Mesendoderm (in vitro differentiated cells): ENCODE measurements around the gene BLACAT1.

Source experiments
- DNase-seq: peaks from one replicate; pipeline ENCODE4 v3.0.0; 2013
- H2AK5ac ChIP-seq: 2 replicates; pipeline ENCODE4 v1.6.1; 2013; ENCODE audit warnings: low read length, inconsistent platforms
- H2BK120ac ChIP-seq: 2 replicates; pipeline ENCODE4 v1.6.1; 2013; ENCODE audit warnings: low read depth, mild to moderate bottlenecking, low read length, moderate library complexity, mixed read lengths
- H2BK15ac ChIP-seq: replicated peaks from 2 replicates; pipeline ENCODE4 v1.6.1; 2013; ENCODE audit warnings: low read depth, mild to moderate bottlenecking, moderate library complexity
- H2BK5ac ChIP-seq: 2 replicates; pipeline ENCODE4 v1.6.1; 2013; ENCODE audit warnings: low read length, inconsistent platforms
- H3K18ac ChIP-seq: 2 replicates; pipeline ENCODE4 v1.6.1; 2013; ENCODE audit warnings: mild to moderate bottlenecking, low read length, mixed read lengths
- H3K23ac ChIP-seq: one replicate; pipeline ENCODE4 v1.6.1; 2013; ENCODE audit warnings: low read length
- H3K27ac ChIP-seq: 2 replicates; pipeline ENCODE4 v1.5.1; 2013; ENCODE audit warnings: low read depth, mild to moderate bottlenecking, inconsistent platforms, low read length, moderate library complexity
- H3K27me3 ChIP-seq: 2 replicates; pipeline ENCODE4 v1.6.1; 2013; ENCODE audit warnings: low read length, control low read depth, mild to moderate bottlenecking, inconsistent platforms; ENCODE audit not compliant: insufficient read depth, poor library complexity
- H3K36me3 ChIP-seq: 2 replicates; pipeline ENCODE4 v1.6.1; 2013; ENCODE audit warnings: low read length, inconsistent platforms; ENCODE audit not compliant: control insufficient read depth, insufficient read depth
- H3K4ac ChIP-seq: one replicate; pipeline ENCODE4 v1.6.1; 2013; ENCODE audit warnings: low read depth, mild to moderate bottlenecking, low read length, moderate library complexity
- H3K4me1 ChIP-seq: 2 replicates; pipeline ENCODE4 v1.6.1; 2013; ENCODE audit warnings: low read depth, low read length, inconsistent platforms; ENCODE audit not compliant: control insufficient read depth
- H3K4me2 ChIP-seq: 2 replicates; pipeline ENCODE4 v1.6.1; 2013; ENCODE audit warnings: low read length
- H3K4me3 ChIP-seq: 2 replicates; pipeline ENCODE4 v1.5.1; 2013; ENCODE audit warnings: mild to moderate bottlenecking, low read length
- H3K56ac ChIP-seq: one replicate; pipeline ENCODE4 v1.6.1; 2013; ENCODE audit warnings: low read length
- H3K79me1 ChIP-seq: 2 replicates; pipeline ENCODE4 v1.6.1; 2013; ENCODE audit warnings: low read length, inconsistent platforms
- H3K79me2 ChIP-seq: 2 replicates; pipeline ENCODE4 v1.6.1; 2013; ENCODE audit warnings: mild to moderate bottlenecking, low read length; ENCODE audit not compliant: control insufficient read depth, insufficient read depth
- H3K9ac ChIP-seq: 2 replicates; pipeline ENCODE4 v1.6.1; 2013; ENCODE audit warnings: low read length, inconsistent platforms
- H4K5ac ChIP-seq: one replicate; pipeline ENCODE4 v1.6.1; 2013; ENCODE audit warnings: low read length
- H4K8ac ChIP-seq: one replicate; pipeline ENCODE4 v1.6.1; 2013; ENCODE audit warnings: low read depth, mild to moderate bottlenecking, control low read depth, low read length, moderate library complexity
- WGBS: extraction: QIAGEN DNeasy Blood & Tissue Kit; methylation state at CpG from one replicate; pipeline ENCODE4 v1.1.7; 2013; ENCODE audit warnings: low lambda C conversion rate, missing lambda C conversion rate; ENCODE audit not compliant: insufficient coverage; ENCODE audit errors: extremely low coverage; 5-methylcytosine and 5-hydroxymethylcytosine counted together

The BLACAT1 gene

DNA sequence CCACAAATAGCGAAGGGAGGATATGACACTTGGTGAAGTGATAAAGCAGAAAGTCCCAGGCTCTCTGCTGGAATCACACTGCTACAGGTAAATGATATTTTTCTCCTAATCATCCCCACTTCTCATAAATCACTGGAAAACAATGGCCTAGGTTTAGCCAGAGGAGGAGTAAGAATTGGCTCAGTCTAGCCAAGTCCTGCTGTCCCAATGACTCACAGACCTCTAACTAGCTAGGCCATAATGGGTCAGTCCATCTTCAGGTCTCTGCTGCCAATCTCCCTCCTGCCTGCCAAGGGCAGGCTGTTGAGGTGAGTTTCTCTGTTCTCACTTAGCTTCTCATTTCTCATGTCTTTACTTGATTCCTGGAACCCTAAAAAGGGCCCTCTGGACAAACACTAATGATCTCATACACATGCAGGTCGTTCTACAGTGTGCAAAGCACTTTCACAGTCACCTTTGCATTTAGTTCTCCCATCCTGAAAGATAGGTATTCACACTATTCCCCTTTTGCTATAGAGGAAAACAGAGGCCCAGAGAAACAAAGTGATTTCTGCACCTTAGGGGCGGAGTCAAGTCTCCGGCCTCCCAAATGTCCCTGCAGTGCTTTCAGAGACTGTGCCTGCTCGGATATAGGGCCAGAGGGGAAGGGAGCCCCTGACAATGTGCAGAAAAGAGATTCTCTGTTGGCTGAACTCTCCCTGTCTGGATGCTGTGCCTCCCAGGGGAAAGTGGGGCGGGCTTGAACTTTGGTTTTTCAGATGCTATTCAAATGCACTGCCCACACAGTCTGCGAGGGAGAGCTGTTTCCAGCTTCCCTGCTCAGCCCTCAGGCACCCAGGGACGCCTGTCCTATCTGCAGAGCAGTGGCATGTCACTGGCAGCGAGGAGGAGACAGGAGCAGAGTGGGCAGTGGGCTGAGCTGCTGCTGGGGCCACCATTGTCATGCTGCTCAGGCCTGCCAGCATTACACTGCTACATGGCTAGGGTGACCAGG, 44.7 kb upstream of the BLACAT1 start:
- no peaks in the 10 kb centered on the region for H3K27me3 ChIP-seq
- WGBS = no CpG with 5 or more reads among the region's 9 CpGs

DNA sequence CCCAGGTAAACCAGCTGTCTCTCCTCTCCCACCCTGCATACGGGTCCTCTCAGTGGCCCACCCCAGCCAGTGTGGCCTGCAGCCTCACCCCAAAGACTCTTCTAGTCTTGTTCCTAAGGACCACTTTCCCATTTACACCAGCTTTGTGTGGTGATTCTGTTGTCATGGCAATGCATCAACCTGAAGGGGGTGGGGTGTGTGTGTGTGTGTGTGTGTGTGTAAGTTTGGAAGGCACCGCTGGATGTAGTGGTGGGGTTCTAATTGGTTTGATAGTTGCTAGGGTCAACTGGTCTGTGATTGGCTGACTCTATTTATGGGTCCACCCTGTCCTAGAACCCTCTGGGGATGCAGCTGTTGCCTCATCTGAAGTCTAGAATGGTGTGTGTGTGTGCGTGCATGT, 43.9 kb upstream of the BLACAT1 start:
- H3K27ac ChIP-seq = no peak overlapping the region
- H3K4me2 ChIP-seq = no peak overlapping the region
- no peak overlapping the region for H4K8ac ChIP-seq
- no peak overlapping the region for H2BK120ac ChIP-seq
- no peak overlapping the region for H3K18ac ChIP-seq
- H3K4me1 ChIP-seq = peaks cover 14% of the 10 kb centered on the region
- no peaks in the 10 kb centered on the region for H3K79me1 ChIP-seq
- H4K5ac ChIP-seq = no peak overlapping the region
- H3K27me3 ChIP-seq = no peaks in the 10 kb centered on the region
- no peak overlapping the region for H2BK15ac ChIP-seq
- H3K79me2 ChIP-seq = no peaks in the 10 kb centered on the region
- no CpG with 5 or more reads among the region's 3 CpGs for WGBS
- H3K36me3 ChIP-seq = no peaks in the 10 kb centered on the region
- H3K23ac ChIP-seq = no peak overlapping the region
- no peak overlapping the region for H3K9ac ChIP-seq
- H3K4me3 ChIP-seq = no peak overlapping the region
- no peak overlapping the region for H2AK5ac ChIP-seq
- no peak overlapping the region for H3K56ac ChIP-seq
- DNase-seq = no peak
- H3K4ac ChIP-seq = no peak overlapping the region
- no peak overlapping the region for H2BK5ac ChIP-seq

More for the DNA sequence above, 44.7 kb upstream of the BLACAT1 start:
- no peak overlapping the region for H2BK5ac ChIP-seq
- H3K79me2 ChIP-seq = peaks cover under 1% of the 10 kb centered on the region
- H4K8ac ChIP-seq = no peak overlapping the region
- no peak overlapping the region for H3K18ac ChIP-seq
- H3K23ac ChIP-seq = no peak overlapping the region
- no peak overlapping the region for H4K5ac ChIP-seq
- H3K27ac ChIP-seq = no peak overlapping the region
- no peaks in the 10 kb centered on the region for H3K79me1 ChIP-seq
- DNase-seq = no peak
- no peak overlapping the region for H2AK5ac ChIP-seq
- peak overlapping the region; percentile 58 for H3K56ac ChIP-seq
- no peaks in the 10 kb centered on the region for H3K36me3 ChIP-seq
- H3K4me1 ChIP-seq = peaks cover 11% of the 10 kb centered on the region
- H2BK120ac ChIP-seq = no peak overlapping the region
- H3K4me3 ChIP-seq = no peak overlapping the region
- H2BK15ac ChIP-seq = no peak overlapping the region
- no peak overlapping the region for H3K4ac ChIP-seq
- no peak overlapping the region for H3K4me2 ChIP-seq
- H3K9ac ChIP-seq = no peak overlapping the region

DNA sequence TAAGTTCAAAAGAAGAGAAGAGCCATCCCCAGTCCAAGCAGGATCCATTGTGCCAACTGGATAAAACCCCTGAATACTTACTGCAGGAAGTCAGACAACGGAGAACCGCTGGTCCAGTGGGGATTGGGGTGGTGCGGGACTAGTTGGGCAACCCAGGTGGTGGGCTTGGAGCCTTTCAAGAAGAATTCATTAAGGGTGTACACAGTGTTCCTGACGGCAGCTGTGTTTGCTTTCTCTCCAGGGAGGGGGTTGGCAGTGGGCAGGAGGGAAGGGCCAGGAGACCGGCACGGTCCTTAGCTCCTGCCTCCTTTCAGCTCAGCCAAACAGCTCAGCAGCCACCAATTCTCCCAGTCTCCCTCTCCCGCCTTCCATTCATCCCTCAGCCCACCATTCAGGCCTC, 41.5 kb upstream of the BLACAT1 start:
- WGBS = no CpG with 5 or more reads among the region's 7 CpGs
- Histone ChIP-seq H3K4me1 (peaks cover 8% of the 10 kb centered on the region), H3K18ac (no peak overlapping the region), H4K5ac (no peak overlapping the region), H3K36me3 (no peaks in the 10 kb centered on the region), H3K27ac (no peak overlapping the region), H3K9ac (no peak overlapping the region), H3K27me3 (no peaks in the 10 kb centered on the region), H3K4me3 (no peak overlapping the region), H3K79me1 (no peaks in the 10 kb centered on the region), H3K4ac (no peak overlapping the region), H2BK120ac (no peak overlapping the region), H3K79me2 (no peaks in the 10 kb centered on the region), H2BK15ac (no peak overlapping the region), H3K56ac (peak overlapping the region; percentile 15), H2BK5ac (no peak overlapping the region), H4K8ac (no peak overlapping the region), H3K23ac (no peak overlapping the region), H3K4me2 (no peak overlapping the region), H2AK5ac (no peak overlapping the region)
- no peak for DNase-seq

DNA sequence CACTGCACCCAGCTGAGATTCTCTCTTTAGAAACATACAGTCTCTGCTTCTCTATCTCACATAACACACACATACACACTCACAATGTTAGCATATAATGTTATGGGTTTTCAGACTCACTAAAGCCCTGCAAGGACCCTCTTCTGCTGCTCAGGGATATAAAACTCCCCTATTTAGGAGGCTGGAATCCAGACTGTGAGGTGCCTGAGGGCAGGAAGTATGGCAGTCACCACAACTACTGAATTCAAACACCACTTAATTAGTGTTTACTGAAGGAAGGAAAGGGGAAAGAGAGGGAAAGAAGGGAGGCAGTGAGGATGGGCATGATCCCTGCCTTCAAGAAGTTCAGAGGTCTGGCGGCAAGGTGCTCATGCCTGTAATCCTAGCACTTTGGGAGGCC, 40.8 kb upstream of the BLACAT1 start:
- peak; percentile 48 for DNase-seq
- Histone ChIP-seq H3K4me3 (no peak overlapping the region), H2BK5ac (no peak overlapping the region), H3K4me2 (no peak overlapping the region), H3K18ac (no peak overlapping the region), H2AK5ac (no peak overlapping the region), H4K5ac (no peak overlapping the region), H3K27ac (no peak overlapping the region), H3K36me3 (no peaks in the 10 kb centered on the region), H3K4ac (no peak overlapping the region), H3K27me3 (no peaks in the 10 kb centered on the region), H3K9ac (no peak overlapping the region), H3K56ac (no peak overlapping the region), H3K4me1 (peaks cover 8% of the 10 kb centered on the region), H4K8ac (no peak overlapping the region), H3K23ac (no peak overlapping the region), H3K79me1 (no peaks in the 10 kb centered on the region), H3K79me2 (no peaks in the 10 kb centered on the region), H2BK15ac (no peak overlapping the region), H2BK120ac (no peak overlapping the region)
- no CpG with 5 or more reads among the region's 1 CpG for WGBS

DNA sequence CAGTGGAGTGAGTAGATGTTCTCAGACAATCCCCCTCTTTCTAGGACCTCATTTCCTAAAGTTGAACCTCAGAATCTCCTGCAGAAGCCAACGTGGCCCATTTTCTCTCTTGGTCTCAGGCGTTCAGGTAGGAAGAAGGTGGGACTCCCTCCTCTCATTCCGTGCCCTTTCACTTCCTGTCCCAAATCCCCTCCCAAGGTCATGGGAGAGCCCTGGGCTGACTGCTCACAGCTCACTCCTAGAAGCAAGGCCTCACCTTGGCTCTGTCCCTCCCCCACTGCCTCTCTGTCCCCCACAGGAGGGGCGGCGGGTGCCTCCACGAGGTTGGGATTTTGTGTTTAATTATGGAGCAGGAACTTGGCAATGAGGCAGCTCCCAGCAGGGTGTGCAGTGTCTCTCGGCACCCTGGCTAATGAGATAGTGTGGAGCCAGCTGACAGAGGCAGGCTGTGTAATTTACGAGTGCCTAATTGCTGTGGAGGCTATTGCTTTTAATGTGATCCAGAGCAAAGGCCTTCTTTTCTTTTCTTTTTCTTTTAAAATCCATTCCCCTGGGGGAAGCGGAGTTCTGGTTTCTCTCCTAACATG, 39.5 kb upstream of the BLACAT1 start:
- Histone ChIP-seq H3K4me1 (peaks cover 8% of the 10 kb centered on the region), H3K79me2 (no peaks in the 10 kb centered on the region), H2BK120ac (no peak overlapping the region), H3K9ac (peak overlapping the region; percentile 2), H3K27ac (no peak overlapping the region), H2BK5ac (no peak overlapping the region), H4K5ac (no peak overlapping the region), H3K36me3 (no peaks in the 10 kb centered on the region), H3K4ac (no peak overlapping the region), H4K8ac (no peak overlapping the region), H3K18ac (no peak overlapping the region), H2AK5ac (no peak overlapping the region), H3K56ac (peak overlapping the region; percentile 59), H3K23ac (no peak overlapping the region), H3K4me2 (no peak overlapping the region), H2BK15ac (peak overlapping the region; percentile 4), H3K27me3 (no peaks in the 10 kb centered on the region), H3K4me3 (no peak overlapping the region), H3K79me1 (no peaks in the 10 kb centered on the region)
- WGBS = no CpG with 5 or more reads among the region's 9 CpGs
- peak; percentile 64 for DNase-seq
